ENCODE measurements around the gene NCOA7.

The NCOA7 gene, protein sequence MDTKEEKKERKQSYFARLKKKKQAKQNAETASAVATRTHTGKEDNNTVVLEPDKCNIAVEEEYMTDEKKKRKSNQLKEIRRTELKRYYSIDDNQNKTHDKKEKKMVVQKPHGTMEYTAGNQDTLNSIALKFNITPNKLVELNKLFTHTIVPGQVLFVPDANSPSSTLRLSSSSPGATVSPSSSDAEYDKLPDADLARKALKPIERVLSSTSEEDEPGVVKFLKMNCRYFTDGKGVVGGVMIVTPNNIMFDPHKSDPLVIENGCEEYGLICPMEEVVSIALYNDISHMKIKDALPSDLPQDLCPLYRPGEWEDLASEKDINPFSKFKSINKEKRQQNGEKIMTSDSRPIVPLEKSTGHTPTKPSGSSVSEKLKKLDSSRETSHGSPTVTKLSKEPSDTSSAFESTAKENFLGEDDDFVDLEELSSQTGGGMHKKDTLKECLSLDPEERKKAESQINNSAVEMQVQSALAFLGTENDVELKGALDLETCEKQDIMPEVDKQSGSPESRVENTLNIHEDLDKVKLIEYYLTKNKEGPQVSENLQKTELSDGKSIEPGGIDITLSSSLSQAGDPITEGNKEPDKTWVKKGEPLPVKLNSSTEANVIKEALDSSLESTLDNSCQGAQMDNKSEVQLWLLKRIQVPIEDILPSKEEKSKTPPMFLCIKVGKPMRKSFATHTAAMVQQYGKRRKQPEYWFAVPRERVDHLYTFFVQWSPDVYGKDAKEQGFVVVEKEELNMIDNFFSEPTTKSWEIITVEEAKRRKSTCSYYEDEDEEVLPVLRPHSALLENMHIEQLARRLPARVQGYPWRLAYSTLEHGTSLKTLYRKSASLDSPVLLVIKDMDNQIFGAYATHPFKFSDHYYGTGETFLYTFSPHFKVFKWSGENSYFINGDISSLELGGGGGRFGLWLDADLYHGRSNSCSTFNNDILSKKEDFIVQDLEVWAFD

DNA sequence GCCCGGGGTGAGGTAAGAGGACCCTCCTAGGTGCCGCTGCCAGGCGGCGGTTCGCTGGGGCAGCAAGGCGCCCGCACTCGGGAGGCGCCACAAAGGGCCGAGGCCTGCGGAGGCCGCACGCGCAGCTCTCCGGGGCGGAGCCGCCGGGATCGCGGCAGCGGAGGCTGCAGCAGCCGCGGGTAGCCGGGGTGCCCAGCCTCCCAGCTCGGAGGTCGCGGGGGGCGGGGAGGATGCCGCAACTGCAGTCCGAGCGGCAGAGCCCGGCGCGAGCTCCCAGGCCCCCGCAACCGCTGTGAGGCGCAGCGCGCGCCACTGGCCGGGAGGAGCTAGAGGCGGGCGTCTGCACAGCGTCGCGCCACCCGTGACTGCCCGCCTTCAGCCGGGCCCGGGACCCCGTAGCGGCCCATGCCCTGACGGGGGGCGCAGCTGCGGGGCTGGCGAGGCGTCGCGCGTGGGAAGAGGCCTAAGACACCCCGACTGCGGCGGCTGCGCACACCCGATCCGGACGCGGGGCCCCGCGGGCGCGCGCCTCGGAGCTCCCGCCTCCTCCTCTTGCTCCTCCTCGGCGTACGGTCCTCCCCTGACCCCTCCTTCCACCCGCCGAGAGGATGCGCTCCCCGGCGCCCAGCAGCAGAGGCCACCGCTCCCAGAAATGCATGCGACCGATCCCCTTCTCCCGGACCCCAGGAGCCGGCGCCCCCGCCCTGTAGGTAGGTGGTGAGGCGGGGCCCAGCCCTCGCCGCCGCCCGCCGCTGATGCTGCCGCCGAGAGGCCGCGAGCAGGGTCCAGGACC is at the start of gene NCOA7:
NCOA7 (plus strand) TSS at position 603 of the 793 bp plus-strand sequence. CDS start 24,395 bp downstream, outside the sequence.
- DNase-seq (ENCODE audit: low spot score) = peak; percentile 69

DNA sequence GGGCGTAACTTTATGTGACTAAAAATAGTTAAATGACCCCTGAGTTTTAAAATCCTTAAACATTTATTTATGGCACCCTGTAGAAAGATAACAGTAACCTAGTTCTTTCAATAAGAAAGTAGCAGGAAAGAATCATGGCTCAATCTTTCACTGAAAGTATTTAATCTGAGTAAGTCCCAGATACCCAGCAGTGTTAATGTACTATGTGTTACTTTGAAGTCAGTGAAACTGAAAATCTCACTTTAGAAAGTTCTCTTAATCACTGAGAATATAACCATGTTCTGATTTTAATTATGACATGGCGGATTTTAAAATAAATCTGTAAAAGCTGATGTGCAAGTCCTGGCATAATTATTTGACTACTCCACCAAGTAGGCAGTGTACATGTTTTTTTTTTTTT is 49.4 kb upstream of the NCOA7 start:
- DNase-seq (ENCODE audit: low spot score) = no peak

DNA sequence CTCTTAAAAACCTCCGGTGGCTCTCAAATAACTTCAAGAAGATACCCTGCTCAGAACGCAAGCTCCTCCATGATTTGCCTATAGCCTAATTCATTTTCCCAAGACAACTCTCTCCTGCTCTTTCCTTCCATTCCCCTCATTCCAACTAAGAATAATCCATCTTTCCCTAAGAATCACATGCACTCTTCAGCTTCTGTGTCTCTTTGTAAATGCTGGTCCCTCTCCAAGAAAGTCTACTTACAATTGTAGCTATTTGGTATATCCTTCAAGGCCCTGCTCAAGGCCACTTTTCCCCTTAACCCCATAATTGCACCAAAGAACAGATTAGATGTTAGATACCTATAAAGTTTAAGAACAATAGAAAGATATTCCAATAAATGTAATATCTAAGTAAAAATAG is 48.7 kb upstream of the NCOA7 start:
- DNase-seq (ENCODE audit: low spot score) = no peak

DNA sequence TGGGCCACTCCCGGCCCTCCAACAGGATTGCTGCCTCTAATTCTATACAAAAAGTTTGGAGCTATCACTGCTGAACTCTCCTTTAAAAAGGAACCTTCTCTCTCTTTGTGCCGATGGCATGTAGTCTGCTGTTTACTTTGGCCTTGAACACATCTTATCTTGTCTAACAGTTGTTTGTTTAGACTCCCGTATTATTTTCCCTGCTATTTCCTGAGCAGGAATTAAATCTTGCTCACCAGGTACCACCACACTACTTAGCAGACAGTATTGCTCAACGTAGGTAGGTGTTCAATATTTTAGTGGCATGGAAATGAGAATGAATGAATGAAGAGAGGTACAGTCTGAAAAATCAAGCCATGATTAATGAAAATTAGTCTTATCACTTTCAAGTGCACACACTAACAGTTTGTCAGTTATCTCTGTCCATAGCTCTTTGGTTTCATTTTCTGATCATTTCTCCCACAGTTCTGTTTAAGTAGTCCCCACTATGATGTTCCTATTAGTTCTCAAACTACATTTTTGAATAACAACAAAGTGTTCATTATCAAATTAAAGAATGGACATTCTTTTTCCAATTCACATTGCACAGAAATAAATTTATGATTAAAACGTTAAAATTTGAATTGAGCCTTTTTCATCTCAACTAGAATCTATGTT is 48.2 kb upstream of the NCOA7 start:
- no peak for DNase-seq (ENCODE audit: low spot score)

DNA sequence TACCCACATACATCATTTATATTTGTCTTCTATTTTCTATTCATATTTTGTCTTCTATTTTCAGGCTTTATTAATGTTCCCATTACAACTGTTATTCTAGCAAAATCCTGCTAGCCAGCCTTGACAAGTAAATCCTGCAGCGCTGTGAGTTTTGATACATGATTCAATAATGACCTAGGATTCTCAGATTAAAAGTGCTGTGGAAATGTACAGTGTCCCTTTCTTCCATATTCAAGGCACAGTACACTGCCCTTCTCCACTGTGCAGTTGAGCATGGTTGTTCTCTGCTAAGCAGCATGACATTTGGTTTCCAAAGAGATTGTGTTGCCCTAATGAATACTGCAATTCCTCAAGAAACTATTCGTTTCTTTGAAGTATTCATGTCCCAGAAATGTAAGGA is 47.2 kb upstream of the NCOA7 start:
- DNase-seq (ENCODE audit: low spot score) = no peak

DNA sequence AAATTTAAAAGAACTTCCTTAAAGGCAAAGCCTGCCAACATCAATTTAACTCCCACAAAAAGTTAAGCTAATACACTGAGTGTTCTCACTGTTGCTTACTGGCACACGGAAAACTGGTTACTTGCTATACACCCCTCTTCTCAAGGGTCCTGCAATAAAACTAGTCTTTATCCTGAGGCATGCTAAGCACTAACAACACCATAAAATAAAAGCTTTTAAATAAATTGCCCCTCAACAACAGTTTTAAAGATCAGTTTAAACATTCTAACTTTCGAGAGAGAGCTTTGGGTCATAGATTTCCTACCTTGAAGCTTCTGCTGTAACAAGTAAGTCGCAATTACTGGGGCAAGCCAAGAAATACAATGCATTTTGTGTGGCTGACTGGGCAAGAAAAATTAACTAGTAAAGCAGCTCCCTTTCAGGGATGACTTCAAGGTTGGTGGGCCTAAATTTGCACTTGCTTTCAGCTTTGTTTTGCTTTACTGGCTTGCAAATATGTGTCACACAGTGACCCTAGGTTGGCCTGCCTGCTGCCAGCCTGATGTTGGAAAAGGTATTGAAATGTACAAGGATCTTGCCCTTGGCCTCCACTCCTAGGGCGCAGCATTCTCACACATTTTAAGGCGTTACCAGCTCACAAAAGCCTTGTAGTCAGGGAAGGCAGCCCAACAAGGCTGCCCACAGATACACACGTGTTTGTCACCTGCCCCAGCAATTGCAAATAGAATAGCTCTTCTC is 45.3 kb upstream of the NCOA7 start:
- DNase-seq (ENCODE audit: low spot score) = no peak

DNA sequence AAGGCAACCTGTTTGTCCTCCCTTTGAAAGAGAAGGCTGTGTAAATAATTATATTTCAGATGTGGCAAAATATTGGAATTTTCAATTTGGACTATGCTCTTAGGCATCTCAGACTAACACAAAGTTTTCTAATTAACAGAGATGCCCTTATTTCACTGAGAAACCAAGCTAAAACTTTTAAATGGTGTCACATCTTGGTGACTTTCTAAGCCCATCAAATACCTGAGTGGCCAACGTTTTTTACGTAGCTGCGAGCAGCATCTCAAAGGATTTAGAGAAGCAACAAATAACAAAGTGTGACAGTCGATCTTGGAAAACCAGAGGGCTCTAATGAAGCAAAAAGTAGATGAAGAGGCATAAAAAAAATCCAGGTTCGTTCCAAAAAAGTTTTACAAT is 44.7 kb upstream of the NCOA7 start:
- no peak for DNase-seq (ENCODE audit: low spot score)

DNA sequence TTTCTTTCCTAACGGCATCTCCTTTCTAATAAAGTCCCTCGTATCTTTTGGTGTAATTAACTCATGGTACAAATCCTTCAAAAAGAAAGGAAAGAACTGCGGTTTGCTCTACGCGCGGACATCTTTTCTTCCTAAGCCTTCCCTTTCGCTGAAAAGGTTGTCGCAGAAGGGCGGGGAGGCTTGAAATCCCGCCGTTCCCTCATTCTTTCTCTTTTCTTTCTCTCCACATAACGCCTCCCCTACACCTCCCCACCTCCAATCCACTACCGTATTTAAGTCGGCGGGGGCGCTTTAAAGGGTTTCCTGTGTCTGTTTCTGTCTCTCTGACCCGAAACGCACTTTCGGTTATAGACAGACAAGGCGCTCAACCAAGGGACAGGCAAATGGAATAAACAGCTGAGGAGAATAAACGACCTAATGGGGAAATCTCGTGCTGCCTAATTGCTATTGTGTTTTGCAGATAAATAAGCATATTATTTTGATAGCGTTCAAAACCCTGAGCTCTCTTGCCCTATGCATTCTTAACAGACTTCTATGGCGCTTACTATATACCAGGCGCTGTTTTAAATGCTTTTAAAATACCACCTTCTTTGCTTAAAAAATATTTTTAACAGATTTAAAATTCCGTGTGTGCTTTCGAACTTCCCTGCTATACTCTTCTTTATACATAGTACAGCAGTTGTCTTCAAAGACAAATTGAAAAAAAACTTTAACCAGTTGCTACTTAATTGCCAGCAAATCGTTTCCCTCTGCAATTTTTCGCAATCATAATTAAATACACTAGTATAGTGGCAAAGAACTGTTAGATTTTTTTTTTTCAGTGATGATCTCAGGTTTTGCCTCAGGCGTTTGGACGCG is 43.8 kb upstream of the NCOA7 start:
- no peak for DNase-seq (ENCODE audit: low spot score)

DNA sequence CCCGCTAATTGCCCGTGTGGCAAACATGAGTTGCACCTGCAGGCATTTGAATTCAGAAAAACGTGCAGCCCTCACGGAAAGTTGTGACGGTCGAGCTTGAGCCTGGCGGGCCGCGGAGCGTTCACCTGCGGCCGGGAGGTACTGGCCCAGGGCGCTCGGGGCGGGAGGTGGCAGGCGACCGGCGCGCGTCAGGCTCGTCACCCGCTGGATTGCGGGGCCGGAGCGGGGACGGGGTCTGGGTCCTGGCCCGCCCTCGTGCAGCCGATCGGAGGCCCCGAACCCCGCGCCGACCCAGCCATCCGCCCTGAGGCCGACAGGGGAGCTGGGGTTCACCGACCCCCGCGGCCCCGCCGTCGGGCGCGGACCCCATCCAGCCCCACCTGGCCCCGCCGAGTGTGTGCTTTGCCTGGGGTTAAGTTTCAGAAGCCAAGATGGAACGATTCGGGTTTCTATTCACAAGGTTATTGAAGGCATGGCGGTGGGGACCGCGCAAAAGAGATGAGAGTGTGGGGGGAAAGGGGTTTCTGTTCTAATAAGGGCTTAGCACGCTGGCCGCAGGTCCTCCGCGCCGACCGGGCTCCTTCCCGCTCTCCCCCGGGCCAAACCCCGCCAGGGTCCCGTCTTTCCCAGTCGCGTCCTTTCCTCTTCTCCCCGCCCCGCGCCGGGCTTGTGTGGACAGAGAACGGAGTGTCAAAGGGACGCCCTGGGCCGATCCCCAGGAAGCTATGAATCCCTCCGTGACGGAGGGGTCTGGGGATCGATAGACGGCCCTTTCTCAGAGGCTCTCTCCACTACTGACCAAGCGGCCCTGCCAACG is 43.0 kb upstream of the NCOA7 start:
- no peak for DNase-seq (ENCODE audit: low spot score)

DNA sequence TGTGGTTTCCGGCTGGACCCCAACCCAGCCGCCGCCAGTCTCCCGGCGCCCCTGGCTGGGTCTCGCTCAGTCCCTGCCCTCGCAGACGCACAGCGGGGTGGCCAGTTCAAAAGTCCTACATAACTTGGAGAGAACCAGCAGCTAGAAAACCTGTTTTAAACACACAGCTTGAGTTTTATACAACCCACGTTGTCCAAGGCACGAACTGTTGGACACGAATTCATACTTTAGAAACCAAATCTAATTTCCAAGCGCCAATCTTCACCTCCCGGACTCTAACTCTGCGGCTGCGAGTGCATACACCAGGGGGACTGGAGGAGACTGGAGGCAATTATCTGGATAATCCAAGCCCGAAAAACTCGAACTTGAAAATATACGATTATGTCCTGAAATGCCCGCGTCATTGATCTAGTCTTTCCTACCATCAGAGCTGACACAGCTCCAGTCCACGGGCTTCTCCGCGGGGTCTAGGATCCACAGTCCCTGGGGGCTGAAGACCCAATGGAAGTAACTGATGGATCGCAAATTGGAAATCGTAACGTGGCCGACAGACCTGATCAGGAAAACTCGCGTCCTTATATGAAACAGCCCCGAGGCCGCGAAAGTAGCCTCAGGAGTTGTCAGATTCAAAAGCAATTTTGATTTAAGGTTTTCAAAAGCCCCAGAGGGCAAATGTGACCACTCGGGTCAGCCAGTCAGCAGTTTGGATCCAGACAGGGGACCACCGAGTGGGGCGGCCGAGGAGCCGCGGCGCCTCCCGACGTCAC is 42.2 kb upstream of the NCOA7 start:
- no peak for DNase-seq (ENCODE audit: low spot score)

DNA sequence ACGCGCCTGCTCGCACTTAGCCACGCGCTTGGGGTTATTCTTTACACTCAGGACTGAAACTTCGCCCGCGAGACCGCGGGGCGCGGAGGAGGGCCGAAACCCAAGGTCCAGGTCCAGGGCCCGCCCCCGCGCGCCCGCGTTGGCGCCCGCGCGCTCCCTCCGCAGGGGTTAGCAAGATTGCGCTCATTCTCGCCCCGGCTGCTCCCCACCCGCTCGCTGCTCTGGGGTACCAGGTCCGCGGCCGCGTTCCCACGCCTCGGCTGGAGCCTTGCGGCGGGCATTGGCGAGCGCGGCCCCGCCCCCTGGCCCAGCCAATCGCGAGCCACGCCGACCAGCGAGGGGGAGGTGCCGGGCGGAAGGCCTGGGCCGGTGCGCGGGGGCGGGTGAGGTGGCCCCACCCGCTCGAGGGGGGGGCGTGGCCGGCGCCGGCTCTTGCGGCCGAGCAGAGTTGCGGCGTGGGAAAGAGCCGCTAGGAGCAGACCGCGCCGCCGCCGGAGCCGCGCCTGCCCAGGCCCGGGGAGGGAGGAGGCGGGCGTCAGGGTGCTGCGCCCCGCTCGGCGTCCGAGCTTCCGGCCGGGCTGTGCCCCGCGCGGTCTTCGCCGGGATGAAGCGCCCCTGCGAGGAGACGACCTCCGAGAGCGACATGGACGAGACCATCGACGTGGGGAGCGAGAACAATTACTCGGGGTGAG is 41.4 kb upstream of the NCOA7 start, which contains the start of gene HEY2:
HEY2 (plus strand) TSS at position 460 of the 692 bp plus-strand sequence; CDS start at position 605, 145 bp downstream.
- peak; percentile 92 for DNase-seq (ENCODE audit: low spot score)

DNA sequence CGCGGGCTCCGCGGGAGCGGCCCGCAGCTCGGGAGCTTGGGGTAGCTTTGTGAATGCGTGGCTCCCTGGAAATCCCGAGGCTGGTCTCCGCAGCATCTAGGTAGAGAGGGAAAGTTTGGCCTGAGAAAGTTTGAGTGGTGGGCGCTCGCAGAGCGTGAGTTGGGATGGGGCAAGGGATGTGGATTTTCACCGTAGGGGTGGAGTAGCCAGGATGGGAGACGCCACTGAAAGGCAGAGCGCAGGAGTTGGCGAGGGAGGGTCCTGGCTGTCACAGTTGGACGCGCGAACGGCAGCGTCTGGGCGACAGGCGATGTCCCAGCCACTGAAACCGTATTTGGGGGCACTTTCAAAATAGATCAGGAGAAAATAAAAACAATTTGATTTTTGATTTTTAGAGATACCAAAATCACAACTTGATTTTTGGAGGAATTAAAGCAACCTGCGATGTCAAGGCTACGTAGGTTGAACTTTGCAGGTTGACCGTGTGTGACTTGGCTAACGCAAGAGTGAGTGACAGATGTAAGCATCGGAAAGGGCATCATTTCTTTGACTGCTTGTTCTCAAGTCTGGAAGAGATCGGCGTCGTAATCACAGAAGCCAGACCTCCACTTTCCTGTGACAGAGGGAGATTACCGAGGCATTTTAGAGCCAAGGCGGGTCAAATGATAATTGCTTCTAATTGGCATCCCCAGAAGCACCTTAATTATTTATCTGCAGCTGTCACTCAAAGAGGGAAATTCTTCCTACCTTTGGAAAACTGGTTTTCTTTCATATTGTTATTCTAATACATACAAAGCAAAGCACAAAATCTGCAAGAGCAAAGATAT is 40.7 kb upstream of the NCOA7 start:
- DNase-seq (ENCODE audit: low spot score) = peak; percentile 19

DNA sequence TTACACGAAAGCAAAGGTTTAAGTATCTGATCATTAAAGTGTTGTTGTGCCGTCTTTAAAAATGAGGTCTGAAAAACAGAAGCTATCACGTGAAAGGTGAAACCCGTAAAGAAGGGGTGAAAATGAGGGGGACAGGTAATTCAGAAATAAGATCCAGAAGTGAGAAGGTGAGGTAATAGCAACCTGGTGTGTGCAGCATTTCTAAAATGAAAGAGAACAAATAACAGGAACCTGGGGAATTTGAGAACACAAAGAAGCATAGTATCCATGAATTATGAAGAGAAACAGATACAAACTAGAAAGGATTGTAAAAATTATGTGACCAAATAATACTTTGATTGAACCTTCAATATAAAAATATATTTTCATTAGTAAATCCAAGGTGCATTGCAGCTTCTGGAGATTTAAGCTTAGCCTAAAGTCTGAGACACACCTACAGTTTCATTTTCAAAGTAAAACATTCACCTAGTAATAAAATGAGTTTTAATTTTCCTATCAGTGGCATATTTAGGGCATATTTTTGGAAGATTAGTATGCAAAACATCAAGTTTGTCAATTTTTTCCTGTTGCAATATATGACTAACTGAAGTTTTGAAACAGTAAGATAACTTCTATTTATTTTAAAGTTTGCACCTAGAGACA is 39.9 kb upstream of the NCOA7 start:
- no peak for DNase-seq (ENCODE audit: low spot score)

DNA sequence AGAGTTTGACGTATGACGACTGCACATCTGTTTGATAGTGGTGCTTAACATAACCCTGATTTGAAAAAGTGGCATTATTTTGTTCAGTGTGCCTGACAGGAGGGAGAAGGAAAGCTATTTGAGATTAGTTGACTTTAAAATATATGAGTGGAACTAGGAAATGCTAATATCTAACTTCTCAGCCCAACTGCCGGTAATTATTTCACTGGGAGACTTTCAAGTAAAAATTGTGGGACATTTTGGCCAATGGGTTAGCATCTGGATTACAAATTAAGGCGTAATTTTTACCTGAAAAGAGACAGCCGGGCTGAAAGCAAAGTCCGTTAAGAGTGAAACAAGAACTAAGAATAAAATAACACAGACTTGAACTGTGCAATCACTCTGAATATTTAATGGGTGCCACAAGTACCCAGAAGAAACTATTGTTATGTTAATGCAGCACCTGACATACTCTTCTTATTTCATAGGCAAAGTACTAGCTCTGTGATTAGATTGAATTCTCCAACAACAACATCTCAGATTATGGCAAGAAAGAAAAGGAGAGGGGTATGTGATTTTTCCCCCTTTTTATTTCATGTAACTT is 39.3 kb upstream of the NCOA7 start:
- DNase-seq (ENCODE audit: low spot score) = no peak

DNA sequence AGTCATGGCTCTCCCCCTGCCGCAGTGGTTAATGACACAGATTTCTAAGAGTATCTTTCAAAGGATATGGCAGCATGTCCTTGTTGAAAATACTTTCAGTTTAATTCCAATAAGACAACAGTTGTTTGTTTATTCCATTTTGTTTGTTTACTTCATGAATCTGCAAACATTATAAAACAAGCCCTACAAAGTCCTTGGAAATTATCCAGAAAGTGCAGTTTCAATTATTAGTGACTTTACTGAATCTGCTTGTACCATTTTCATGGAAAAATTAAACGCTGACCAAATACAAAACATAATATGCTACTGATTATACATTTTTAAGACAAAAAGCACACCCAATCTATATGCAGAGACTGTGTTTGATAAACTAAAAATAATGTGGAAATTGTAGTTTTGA is 38.0 kb upstream of the NCOA7 start:
- no peak for DNase-seq (ENCODE audit: low spot score)

Measured in hematopoietic multipotent progenitor cell treated with erythropoietin and hydrocortisone succinate and interleukin-3 and kit ligand, for 15 days (in vitro differentiated cells).